Endothelial cell of hepatic sinusoid (primary cell): ENCODE data around the gene IFT27.
"Not testable (repeated sequence)": the region's sequence is repeated elsewhere in the genome, so short reads cannot be mapped to it uniquely, and the experiment has no call there.

ENCODE experiments used
- in situ Hi-C: cut with HindIII; loops from 2 replicates; pipeline ENCODE4 v1.10.0; 2017; ENCODE audit warnings: low sequenced_read_pairs

Gene IFT27

DNA sequence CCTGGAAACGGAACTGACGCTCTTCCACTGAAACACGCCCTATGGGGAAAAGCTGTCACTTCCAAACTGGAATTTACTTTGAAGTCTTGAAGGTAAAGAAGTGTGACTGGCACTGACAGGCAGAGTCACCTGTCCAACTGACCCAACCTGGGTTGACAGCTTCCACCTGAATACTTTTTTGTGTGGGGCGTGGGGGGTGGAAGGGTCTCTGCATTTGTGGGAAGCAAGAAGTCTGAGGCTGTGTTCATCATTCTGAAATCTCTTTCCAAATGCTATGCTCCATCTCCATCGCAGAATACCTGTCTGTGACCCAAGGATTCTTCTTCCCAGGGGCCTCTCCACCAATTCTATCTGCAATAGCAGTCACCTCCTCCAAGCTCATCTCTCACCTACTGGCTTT, 7.8 kb downstream of the IFT27 start:
- in situ Hi-C loops, result no loop called here

GRCh38 chr22:36767035-36767775, 8.7 kb downstream of the IFT27 start:
- in situ Hi-C loops, result no loop called here

DNA sequence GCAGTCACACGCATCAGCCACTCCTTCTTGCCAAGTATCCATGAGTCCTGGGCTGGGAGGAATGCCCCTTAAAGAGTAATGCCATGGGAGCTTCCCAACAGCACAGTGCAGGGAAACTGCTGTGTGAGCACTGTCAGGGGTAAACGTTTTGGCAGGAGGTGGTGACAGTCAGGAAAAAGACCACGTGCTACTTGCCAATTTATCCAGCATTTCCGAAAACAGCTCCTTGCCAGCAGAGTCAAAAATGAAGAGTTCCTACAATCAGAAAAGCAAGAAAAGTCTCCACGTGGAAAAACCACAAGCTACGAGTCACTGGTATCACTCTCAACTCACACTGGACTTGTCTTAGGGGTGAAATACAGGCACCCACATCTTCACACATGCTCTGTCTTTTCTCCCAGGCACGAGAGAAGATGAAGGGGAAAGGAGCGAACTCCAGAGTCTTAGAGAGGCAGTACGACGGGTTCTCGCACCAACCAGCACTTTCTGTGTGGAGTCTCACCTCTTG, 9.9 kb downstream of the IFT27 start:
- in situ Hi-C loops, result no loop called here

DNA sequence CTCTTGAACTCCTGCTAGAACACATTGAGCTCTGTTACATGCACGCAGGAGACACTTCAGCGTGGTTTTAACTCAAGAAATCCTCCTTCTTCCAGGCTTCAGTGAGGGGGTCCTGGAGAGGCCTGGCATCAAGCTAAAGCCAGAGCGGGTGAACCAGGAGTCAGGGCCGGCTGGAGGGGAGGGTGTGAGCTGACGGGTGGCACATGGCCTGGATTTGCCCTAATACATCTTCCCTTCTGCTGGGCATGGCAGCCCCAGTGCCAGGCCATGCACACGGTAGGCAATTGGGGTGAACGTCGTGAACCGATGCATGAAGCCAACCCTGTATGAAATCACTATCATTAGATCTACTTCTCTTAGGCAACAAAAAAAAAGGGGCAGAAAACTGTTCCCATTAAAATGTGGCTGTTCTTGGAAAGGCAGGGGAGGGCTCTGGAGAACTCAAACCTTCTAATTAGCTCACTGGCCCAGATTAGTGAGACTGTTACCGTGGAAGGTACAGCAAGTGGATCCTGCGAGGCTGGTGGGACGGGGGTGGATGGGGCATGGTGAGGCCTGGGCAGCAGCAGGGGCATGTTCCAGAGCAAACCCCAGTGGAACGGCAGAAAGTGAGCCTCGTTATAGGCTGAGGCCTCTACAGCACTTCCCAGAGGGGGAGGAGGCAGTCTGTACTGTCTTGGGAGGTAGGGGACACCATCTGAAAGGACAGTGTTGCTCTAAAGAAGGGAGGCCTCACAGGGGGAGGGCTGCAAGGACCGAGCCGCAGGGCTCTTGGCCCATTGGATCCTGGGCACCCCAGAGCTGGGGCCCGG, 10.6 kb downstream of the IFT27 start:
- in situ Hi-C loops, result no loop called here

DNA sequence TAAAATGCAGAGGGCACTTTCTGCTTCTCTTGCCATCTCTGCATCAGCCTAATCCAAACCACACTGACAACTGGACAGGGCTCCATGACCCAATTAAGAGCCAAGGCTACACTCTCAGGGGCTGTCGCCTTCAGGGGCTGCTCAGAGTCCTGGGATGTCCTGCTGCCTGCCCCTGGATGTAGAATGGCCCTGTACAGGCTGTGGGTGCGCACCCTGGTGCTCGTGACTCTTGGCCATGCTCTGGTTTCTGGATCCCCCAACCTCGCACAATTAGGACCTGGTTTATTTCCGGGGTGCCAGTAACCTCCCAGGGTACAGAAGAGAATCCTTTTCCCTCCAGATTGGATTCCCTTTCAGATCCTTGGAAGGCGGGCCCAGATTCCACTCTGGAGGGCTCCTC, 11.3 kb downstream of the IFT27 start:
- in situ Hi-C loops, result no loop called here

- in situ Hi-C loops, result no loop called here
These were observed 11.9 kb downstream of the IFT27 start for GRCh38 chr22:36764060-36764459.

GRCh38 chr22:36763576-36763975, 12.3 kb downstream of the IFT27 start:
- in situ Hi-C loops, result no loop called here

GRCh38 chr22:36762687-36763260, 13.1 kb downstream of the IFT27 start:
- in situ Hi-C loops, result no loop called here

- in situ Hi-C loops, result no loop called here
These were observed 14.2 kb downstream of the IFT27 start for GRCh38 chr22:36761553-36762240.

GRCh38 chr22:36760786-36761185, 15.1 kb downstream of the IFT27 start:
- in situ Hi-C loops, result no loop called here

- in situ Hi-C loops, result no loop called here
These were observed 16.3 kb downstream of the IFT27 start for GRCh38 chr22:36759481-36760159.

DNA sequence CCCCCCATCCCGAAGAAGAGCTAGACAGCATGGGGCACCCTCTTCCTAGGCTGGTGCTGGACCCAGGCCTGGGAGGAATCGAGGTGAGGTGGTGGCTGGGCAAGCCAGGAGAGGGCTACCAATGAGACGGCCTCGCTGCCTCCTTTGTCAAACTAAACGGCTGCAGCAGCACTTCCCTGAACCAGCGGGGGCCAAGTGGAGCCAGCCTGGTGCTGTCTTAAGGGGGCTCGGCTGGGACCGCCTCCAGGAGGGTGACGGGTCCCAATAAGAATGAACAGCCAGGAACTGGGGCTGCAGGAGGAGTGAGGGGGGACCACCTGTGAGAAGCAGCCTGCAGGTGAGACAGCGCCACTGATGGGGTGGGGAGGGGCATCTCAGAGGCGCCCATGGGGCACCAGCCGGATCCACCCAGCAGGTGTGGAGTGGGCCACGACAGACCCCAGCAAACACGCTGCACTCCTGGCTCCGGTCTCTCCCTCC, 17.1 kb downstream of the IFT27 start:
- in situ Hi-C loops, result no loop called here

DNA sequence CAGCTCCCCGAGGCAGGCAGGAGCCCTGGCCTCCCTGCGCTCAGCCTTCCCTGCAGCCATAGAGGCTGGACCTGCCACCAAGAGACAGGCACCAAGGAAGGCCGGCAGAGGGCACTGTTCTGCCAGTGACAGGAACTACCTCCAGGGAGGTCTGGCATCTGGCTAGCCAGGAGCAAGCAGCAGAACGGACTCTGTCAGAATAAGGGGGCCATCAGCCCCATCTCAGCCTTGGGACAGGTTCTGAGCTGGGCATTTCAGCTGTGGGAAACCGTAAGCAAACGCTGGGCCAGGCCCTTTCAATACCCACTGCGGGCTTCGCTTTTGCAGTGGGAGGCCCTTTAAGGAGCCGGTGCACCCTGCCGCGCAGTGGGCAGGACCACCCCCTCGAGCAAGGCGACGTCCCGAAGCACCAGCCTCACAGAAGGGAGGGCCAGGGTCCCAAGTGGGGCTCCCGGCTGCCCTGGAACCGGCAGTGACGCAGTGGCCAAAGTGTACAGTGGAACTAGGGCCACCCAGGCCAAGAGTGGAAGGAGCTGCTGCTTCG, 18.2 kb downstream of the IFT27 start:
- in situ Hi-C loops, result no loop called here

DNA sequence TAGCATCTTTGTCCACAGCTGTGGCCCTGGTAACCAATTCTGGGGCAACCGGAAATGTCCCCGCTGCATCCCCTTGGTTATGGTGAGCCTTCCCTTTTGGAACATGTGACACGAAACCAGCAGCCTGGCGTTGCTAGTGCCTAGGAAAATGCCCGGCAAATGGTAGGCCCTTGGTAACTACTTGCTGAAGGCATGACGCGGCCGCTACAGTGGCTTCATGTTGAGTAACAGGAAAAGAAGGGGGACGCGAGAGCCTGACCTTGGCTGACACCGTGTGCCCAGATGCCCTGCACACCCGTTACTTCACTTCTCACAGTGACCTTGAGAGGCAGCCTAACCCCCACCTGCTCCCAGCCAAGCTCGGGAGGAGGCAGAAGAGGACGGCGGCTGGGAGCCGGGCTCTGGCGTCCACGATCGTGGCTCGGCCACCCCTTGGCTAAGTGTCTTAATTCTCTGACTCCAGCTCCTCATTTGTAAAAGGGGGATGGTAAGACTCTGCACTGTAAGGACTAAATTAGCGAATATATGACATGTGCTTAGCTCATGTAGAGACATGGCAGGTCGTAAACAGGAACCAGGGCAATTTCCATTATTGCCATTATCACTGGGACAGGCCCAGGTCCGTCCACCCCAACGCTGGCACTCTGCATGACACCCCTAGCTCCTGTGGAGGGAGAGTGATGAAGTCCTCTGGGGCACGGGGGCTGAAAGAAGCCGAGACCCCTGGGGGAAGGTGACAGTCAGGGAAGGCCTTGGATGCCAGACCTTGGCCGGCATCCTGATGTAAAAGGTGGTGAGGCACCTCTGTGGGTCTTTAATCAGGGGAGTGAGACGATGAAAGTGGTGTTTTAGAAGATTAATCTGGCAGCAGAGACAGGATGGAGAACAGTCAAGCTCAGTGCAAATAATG, 18.9 kb downstream of the IFT27 start:
- in situ Hi-C loops, result no loop called here

DNA sequence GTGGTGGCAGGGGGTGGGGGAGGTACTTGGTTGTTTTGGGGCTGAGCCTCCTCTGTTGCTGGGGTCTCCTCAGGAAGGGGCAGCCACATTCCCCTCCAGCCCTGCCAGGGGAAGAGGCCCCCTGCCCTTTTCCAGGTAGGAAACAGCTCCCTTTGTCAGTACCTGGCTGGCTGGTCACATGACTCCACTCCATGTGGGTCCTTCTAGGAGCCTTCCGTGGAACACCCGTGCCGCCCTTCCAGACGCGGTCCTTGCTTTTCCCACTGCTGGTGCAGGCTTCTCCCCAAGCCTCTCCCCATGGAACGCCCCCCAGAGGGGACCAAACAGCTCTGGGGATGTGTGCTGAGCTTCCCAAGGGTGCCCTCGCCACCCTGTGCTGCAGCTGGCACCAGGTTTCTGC, 19.9 kb downstream of the IFT27 start:
- in situ Hi-C loops, result no loop called here

DNA sequence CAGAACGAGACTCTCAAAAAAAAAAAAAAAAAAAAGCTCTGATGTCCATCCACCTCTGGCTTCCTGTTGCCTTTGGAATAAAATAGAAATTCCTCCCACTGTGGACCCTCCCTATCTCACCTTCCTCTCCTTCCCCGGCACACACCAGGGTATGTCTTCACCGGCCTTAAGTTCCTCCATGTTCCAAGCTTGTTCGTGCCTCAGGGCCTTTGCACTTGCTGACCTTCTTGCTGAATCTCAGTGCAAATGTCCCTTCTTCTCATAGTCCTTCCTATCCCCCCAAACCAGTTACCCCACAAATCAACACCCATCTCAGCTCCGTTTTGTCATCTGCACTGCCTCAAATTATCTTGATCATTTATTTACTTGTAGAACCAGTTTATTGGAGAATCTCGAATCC, 20.6 kb downstream of the IFT27 start:
- in situ Hi-C loops, result no loop called here

GRCh38 chr22:36754881-36755280, 21.0 kb downstream of the IFT27 start:
- in situ Hi-C loops, result not testable (repeated sequence)

- in situ Hi-C loops, result no loop called here
These were observed 22.0 kb downstream of the IFT27 start for GRCh38 chr22:36753916-36754315.

DNA sequence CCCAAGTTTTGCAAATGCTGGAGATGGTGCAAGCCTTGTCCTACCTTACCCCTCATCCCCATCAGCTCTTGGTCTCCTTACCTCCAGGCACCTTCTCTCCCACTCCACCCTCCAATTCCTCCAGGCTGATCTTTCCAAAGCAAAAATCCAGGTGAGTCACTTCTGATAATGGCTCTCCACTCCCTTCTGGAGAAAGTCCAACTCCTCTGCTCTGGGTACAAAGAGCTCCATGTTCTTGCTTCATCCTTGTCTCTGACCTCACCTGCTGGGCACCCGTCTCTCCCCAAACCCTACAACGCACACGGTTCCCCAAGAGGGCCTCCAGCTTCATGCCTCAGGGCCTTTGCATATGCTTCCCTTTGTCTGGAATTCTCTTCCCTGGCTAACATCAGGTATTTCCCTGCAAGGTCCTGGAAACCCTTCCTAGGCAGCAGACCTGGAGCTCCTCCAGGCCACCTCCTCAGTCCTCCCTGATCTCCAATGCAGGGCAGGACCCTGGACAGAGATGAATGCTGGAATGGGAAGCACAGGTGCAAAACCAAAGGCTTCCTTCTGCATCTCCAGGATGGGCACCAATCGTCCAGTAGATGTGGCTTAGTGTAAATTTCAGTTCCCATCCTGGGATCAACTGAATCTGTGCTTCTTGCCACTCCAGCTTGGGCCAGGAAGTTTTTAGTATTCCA, 22.7 kb downstream of the IFT27 start:
- in situ Hi-C loops, result no loop called here
